HG02623 (cell line): ENCODE results near the gene HOXB4.

Experiments used
- ATAC-seq: cut with Tn5 transposase; IDR thresholded peaks from one replicate; pipeline ENCODE4 v1.9.1; 2021; ENCODE audit warnings: moderate library complexity; ENCODE audit not compliant: unreplicated experiment

The HOXB4 gene

DNA sequence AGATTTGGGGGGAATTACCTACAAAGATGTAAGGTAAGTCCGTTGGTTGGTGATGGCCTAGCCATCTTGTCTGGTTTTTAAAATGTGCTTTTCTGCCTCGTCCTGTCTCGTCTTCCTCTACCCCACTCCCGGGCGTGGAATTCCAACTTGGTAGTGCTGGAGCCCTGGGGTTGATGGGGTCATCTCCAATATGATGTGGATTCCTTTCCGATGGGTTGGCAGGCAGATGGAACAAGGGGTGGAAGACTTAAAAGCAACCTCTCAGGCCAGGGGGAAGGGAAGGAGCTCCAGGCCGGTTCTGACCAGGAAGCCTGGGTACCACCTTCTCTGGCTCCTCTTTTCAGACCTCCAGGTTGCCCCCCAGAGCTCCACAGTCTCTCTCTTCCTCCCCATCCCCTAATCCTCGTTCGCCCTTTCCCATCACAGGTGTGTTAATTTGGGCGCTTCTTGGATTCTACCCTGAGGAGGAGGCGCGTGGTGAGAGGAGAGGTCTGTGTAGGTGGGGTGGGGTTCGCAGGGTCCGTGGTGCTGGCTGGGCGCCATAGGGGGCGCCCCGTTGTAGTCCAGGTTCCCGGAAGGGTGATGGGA lies 28.1 kb downstream of the HOXB4 start:
- no peak for ATAC-seq

DNA sequence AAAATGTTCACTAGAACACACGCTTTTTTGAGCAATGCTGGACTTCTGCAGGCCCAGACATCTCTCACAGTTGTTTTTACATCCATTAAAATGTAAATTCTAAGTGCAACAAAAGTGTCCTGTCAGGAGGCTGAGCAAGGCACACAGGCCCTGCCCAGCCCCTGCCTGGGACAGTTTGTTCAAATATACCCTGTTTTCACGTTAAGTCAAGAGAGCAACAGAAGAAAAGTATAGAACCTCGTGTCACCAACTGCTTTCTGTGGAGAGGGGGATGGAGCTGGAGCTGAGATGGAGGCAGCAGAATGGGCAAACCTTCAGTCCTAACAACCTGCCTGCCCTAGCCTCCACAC lies 28.9 kb downstream of the HOXB4 start:
- no peak for ATAC-seq

DNA sequence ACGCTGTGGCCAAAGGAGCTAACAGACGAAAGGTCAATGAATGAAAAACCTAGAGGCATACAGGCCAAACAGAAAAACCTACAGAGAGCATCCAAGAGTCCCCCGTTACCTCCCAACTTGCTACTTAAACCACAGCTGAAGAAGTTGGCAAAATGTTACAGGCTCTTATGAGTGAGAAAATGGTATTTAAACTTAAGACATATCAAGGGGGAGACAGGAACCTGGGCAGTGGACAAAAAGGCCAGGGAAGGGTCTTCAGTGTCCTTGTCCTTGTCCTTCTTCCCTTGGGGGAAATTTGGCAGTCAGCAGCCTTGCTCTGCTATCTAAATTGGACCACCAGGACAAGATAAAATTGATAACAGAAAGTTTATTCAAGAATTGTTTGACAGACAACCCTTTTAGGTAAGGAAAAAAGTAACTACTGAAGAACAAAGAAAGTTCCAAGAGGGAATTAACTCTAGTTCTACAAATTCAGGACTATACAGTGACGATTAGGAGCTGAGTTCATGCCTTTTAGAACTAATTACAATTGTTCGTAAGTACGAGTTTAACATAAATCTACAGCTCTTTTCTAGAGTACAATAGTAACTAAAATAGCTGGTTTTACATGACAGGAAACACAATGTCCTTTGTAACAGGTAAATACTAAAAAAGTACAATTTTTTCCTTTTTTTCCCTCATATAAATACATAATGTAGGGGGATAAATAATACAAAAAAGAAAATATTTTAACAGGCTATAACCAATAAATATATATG lies 29.4 kb downstream of the HOXB4 start:
- ATAC-seq = no peak

DNA sequence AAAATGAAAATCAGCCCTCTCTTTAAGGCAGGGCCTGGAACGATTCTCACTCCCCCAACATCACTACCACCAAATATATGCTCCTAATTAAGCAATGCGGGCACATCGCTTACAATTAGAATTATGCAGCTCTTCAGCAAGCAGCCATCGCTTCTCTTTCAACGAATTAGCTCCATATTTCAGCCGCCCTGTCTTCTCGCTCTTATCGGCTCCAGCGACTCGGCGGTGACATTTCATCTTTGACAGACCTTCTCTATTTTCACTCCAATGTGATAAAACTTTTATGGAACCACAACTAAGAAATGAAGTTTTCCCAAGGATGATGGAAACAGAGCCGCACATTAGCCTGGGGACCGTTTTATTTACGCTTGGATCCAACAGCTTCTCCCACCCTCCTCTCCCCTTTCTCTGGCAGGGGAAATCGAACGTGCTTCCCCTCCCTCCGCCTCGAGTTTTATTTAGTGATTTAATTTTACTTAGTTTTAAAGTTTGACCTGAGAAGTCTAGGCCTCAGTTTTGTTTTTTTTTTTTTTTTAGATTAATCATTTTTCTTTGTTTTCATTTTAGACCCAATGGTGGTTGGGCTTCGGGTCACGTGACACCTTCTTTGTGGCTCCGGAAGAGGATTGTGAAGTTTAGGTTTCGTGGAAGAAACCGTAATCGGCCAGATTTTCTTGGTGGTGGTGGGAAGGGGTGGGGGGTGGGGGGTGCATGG lies 30.2 kb downstream of the HOXB4 start:
- ATAC-seq = no peak

DNA sequence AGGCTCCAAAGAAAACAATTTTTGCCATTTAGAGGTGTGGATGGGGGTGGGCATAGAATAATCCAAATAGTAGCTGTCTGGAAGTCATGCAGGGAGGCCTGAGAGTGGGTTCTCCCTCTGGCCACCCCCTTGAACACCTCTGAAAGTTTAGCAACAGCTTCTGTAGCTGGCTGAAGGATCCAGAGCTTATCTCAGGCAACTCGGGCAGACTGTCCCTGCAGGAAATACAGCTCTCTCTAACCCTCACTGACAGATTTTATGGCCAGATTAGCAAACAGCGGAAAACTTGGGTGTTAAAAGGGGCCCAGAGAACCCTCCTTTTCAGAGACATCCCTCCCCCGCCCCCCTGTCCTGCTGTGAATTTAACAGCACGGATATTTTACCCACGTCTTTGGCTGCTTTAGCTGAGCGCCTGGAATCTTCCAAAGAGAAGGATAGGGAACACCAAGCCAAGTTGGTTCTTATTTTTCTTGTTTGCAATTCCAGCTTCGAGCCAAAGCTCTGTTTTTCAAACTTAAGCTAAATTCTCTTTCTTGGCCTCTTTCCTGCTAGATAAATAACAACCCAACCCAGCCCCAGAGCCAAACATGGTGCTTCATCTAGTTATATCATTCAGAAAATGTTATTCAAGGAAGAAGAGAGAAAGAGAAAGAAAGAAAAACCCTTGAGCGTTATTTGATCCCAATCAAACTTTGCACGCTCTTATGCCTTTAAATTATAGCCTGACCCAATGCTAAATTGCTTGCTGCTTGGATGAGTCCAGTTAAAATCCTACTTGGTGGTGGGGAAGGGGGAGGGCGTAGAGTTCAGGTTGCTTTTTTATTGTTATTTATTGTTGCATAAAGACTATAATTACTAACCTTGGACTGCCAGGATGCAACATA lies 31.0 kb downstream of the HOXB4 start:
- no peak for ATAC-seq

DNA sequence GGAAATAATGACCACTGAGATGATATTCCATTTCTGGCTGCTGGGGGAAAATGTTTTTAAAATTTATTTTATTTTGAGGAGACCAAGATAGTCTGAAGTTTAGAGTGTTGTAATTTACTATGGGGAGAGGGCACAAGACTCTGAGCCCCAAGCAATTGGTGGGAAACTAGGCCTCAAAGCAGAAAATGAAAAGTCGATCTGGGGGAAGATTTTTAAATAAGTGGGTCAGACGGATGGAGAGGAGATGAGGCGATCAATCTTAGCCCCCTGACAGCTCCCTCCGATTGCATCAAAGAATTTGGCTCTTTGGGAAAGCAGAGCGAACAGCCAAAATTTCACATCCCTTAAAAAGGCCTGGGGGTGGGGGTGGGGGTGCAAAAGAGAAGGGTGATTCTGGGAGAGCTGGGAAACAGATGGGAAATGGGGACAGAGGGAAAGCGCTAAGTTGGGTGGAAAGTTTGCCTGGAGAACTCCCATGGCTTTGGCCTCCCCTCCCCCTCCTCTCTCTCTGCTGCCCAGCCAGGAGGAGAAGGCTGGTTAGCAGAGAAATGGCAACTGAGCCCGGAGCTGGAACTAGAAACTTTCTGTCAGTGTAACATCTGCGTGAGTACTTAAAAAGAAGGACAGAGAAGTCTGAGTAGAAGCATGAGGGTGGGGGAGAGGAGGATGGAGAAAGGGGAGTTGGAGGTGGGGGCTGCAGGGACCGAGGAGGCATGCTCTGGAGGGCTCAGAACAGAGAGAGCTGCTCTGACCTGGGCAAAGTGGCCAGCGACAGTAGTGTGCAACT lies 31.8 kb downstream of the HOXB4 start:
- no peak for ATAC-seq

DNA sequence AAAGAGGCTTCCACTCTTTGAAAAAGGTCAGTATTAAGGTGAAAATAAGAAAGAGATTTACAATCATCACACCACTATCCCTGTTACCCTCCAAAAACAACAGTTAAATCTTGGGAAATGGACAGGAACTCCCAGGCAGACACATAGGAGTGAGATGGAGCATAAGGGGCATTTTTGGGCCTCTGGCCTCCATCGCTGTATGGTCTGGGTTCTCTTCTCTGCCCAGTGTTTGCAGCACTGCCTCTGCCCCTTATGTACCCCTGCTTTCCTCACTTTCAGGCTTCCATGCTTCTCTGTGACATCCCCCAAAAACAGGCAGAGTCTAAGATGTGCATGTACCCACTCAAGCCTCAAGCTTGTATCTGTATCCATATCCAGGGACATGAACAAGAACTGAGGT lies 32.6 kb downstream of the HOXB4 start:
- no peak for ATAC-seq

DNA sequence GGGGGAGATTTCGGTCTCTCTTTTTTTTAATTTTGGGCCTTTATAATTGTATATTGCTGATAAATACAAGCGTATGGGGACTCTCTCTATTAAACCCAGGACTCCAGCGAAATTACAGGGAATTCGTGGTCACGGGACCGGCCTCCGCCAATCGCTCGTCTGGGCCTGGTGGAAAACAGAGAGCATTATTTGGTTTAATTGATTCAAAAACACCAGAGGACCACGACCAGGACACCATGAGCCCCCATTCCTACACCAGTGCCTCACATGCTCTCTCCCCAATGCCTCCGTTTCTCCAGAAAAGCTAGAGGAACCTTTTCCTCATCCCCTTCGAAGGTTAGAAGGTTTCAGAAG lies 33.2 kb downstream of the HOXB4 start, which contains the start of gene HOXB2:
Gene HOXB2, minus strand, starts transcription at position 88 of the 354 bp plus-strand sequence. CDS start 198 bp downstream, outside the sequence.
- no peak for ATAC-seq

DNA sequence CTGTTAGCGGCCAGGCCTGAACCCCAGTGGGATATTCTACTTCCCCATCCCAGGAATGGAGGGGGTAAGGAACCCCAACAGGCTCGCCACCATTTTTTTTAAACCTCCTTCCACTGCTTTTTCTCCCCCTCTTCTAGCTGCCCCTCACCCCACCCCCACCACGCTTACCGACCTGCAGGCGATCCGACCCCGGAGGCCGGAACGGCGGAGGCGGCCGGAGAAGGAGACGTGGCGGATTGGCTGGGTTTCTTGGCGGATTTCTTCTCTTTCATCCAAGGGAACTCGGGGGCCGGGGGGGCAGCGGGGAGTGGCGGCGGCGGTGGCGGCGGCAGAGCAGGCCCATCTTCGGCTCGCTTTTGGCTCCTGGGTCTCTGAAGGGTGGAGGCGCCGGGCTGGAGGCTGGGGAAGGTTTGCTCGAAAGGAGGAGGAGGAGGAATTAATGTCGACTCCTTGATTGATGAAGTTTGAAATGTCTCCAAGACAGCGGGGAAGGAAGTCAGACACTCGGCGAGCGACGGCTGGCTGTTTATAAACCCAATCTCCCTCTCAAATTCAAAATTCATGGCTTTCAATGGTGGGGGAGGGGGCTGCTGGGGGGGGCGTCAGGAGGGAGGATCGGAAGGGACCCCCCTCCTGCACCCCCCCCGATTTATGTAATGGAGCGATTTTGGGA lies 33.7 kb downstream of the HOXB4 start:
- no peak for ATAC-seq

DNA sequence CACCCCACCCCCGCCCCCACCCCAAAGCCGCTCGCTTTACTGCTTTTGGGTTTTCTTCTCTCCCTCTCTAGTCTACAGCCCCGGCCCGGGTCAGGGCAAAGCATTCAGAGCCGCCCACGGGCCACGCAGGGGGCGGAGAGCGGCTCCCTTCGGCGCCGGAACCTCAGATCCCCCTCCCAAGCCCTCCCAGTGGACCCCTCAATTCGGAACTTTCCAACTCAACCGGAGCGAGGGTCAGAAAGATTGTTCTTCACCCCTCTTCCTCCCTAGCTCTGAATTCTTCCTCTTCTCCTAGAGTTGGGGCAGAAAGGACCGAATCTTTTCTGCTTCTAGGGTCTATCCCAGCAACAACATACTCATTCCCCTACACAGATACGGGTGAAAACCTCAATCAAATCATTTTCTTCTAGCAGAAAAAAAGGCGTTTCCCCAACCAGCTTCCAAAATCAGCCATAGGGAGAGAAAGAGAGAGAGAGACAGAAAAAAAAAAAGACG lies 34.2 kb downstream of the HOXB4 start:
- no peak for ATAC-seq

DNA sequence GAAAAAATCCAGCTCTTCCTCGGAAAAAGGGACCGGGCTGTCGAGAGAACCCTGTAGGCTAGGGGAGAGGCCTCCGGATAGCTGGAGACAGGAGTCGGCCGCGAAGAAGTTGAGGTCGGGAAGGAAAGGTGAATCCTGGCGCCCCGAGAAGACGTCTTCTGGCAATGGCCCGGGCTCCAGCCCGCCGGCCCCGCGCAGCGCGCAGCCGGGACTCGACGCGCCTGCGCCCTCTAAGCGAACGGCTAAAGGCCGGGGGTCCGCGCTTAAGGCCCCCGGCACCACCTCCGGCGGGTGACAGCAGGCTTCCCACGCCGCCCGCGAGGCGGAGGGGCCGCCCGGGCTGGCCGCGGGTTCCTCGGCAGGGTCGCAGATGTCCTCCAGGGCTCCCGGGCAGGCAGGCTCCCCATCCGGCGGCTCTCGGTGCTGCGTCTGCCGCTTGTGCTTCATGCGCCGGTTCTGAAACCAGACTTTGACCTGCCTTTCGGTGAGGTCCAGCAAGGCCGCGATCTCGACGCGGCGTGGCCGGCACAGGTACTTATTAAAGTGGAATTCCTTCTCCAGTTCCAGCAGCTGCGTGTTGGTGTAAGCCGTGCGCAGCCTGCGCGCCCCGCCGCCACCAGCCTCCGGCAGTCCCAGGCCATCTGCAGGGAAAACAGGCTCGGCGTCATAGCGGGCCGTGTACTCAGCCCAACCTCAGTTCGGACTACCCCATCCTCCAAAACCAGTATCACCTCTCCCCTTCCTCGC lies 34.9 kb downstream of the HOXB4 start:
- ATAC-seq = no peak

DNA sequence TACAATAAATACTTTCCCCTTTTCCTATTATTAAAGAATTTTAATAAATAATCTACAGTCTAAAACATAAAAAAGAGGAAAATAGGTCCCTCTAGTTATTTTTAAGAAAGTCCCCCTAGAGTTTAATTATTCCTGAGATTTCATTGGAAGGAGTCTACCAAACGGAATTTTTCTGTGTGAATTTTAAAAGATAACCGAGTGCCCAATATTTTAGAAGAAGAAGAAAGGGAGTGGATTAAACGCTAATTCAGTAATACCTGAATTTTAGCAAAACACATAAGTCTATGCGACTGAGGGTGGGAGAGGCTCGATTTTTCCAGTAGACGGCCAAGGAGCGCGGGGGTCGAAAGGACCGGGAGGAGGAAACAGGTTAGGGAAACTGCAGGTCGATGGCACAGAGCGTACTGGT lies 35.4 kb downstream of the HOXB4 start:
- no peak for ATAC-seq

DNA sequence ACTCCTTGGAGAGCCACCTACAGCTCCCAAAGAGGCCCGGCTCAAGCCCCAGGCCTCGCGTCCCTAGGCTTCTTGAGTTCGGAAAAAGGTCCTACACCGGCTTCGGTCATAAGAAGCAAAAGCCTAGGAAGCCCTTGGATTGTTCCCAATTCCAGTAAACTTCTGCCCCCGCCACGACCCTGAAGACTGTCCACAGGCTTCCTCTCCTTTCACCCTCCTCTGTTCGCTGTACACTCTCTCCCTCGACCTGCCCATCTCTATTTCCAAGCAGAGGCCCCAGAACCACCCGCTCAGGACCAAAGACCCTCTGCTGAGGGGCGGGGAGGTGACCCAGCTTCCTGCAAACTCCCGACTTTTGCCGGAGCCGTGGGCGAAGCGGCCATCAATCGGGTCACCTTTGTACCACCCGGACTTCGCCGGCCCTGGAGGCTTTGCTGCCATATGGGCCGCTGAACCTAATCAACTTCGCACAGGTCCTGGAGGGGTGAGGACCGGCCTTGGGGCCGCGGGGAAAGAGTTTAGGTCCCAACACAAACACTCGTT lies 36.0 kb downstream of the HOXB4 start:
- no peak for ATAC-seq

DNA sequence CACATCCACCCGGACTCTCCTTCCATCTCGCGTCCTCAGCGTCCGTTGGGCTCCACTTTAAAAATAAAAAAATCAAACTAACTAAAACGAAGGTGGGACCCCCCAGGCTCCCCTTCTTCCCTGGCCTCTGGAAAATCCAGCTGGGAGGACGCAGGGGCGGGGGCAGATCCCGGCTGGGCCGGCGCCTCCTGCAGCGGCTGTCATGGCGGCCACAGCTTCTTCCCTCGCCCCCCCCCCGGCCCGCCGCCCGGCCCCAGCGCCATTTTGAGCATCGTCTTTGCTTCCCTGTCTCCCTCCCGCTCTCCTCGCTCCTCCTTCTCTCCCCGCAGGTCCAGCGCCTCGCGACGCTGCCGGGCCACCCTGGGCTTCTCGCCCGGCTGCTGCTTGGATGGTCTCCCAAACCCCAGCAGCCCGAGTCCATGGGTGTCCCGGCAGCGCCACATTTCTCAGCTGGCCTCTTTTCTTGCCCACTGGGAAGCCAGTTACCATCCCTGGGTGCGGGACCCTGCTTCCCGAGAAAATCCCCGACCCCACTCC lies 36.5 kb downstream of the HOXB4 start:
- no peak for ATAC-seq

DNA sequence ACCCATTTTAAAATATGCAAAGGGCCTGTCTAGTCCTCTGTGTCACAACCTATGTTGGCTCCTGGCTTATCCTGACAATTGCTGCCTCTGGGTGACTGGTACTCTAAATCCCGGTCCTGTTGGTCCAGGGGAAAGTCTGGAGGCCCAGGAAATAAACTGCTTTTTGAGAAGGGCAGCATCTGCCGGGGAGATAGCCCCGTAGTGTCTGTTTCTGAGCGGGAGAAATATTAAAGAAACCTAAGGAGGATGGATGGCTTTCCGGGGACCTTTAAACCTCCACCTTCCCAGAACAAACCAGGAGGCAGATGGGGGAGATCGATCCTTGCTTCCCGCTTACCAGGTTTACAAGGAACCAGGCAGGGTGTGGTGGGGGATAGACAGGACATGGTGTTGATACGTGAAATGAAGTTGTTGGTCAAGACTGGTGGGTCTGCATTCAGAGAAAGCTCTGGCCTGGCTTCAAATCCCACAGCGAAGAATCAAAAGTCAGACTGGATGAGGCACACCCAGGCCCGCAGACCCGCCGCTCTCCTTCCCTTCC lies 37.0 kb downstream of the HOXB4 start:
- ATAC-seq = no peak

DNA sequence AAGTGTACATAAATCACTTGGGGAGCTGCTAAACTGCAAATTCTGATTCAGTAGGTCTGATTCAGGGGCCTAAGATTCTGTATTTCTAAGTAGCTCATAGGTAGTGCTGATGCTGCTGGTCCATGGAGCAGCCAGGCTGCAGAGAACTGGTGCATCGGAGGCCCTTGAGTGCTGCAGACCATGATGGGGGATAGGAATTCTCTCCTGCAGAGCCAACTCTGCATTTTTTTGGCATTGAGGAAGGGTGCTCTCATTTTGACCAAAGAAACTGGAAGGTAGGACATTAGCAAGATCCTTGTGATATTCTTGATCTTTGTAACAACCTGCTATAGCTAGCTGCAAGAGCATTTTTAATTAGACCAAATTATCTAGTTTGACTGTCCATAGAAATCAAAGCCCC lies 37.9 kb downstream of the HOXB4 start:
- no peak for ATAC-seq

DNA sequence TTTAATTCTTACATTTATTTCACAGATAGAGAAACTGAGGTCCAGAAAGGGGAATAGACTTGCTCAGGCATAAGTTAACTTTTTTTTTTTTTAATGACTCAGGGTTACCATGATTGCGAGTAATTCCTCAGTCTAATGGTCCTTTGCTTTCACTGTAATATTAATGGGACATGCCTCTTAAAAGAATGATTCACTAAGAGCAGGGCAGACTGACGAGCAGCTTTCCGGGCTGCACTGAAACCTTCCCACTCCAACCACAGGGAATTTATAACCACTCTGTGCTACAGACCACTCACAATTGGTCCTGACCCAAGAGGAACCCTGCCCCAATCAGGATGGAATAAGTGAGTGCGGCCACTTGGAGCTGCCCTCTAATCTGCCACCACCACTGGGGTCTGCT lies 39.0 kb downstream of the HOXB4 start:
- ATAC-seq = no peak

DNA sequence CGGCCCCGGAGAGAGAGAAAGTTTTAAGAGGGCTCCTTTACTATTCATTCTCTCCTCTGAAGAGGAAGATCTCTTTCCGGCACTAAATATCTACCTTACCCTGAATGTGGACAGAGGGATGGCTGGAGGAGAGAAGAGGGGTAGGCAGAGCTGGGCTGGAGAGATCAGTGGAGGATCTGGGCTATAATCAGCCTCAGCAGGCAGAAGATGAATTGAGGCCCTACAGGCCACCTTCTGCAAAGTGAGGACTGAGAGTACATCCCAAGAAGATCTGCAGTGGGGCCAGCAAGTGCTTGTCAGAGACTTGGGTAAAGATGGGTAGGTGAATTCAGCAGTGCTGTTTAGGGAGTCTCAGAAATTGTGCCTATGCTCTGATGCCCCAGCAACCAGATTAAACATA lies 40.8 kb downstream of the HOXB4 start:
- no peak for ATAC-seq
